Measurements from ENCODE around the gene BDKRB2.

BDKRB2 gene

DNA sequence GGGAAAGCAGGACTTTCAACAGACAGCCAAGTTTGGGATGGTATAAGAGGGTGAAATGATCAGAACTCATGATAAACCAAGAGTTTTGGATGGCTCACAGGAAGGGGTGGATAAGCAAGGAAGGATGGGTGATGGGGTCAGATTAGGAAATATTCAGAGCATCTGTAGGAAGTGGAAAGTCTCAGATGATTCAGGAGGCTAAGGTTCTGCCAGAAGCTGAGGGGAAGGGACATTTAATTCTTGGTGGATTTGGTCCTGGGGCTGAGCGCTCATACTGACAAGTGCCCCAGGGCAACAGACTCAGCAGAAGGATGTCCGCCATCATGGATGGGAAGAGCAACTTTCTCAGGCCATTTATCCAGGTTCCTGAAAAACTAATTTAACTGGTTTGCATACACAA, 28.4 kb upstream of the BDKRB2 start:
- TF ChIP-seq SPI1 (IDR thresholded peaks at IDR 0.05; ENCODE audit: low read depth, low read length) (no peak), PAX5 (IDR thresholded peaks at IDR 0.05; ENCODE audit: insufficient read depth, low read length, severe bottlenecking) (no peak), POLR2A (IDR thresholded peaks at IDR 0.05; ENCODE audit: low read depth, low read length) (no peak), POU2F2 (IDR thresholded peaks at IDR 0.05; ENCODE audit: low read depth, low read length) (no peak), POLR2AphosphoS5 (IDR thresholded peaks at IDR 0.05; ENCODE audit: low read depth, low read length) (no peak), TAF1 (IDR thresholded peaks at IDR 0.05; ENCODE audit: low read depth, low read length) (no peak)

DNA sequence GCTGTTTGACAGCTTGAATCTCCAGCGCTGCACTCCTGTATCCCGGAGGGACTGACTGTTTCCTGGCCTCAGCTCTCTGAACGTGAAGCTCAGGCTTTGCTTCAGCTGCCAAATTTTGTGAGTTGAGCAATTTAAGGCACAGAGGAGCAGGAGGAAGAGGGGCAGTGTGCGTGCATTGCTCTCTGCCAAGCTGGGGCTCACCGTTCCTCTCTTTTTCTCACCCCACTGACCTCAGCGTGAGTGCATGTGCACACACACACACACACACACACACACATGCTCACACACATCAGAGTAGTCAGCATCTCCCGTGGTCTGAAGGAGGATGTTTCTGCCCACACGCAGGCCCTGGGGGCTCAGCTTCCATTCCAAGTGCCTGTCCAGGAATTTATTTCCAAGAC, 27.8 kb upstream of the BDKRB2 start:
- TF ChIP-seq POU2F2 (IDR thresholded peaks at IDR 0.05; ENCODE audit: low read depth, low read length) (no peak), PAX5 (IDR thresholded peaks at IDR 0.05; ENCODE audit: insufficient read depth, low read length, severe bottlenecking) (no peak), TAF1 (IDR thresholded peaks at IDR 0.05; ENCODE audit: low read depth, low read length) (no peak), POLR2A (IDR thresholded peaks at IDR 0.05; ENCODE audit: low read depth, low read length) (no peak), SPI1 (IDR thresholded peaks at IDR 0.05; ENCODE audit: low read depth, low read length) (no peak), POLR2AphosphoS5 (IDR thresholded peaks at IDR 0.05; ENCODE audit: low read depth, low read length) (no peak)
- DNase-seq (ENCODE audit: insufficient read length, low spot score) = no peak
- FAIRE-seq = no peak

More for the DNA sequence above, 28.4 kb upstream of the BDKRB2 start:
- FAIRE-seq = no peak
- DNase-seq (ENCODE audit: insufficient read length, low spot score) = no peak

DNA sequence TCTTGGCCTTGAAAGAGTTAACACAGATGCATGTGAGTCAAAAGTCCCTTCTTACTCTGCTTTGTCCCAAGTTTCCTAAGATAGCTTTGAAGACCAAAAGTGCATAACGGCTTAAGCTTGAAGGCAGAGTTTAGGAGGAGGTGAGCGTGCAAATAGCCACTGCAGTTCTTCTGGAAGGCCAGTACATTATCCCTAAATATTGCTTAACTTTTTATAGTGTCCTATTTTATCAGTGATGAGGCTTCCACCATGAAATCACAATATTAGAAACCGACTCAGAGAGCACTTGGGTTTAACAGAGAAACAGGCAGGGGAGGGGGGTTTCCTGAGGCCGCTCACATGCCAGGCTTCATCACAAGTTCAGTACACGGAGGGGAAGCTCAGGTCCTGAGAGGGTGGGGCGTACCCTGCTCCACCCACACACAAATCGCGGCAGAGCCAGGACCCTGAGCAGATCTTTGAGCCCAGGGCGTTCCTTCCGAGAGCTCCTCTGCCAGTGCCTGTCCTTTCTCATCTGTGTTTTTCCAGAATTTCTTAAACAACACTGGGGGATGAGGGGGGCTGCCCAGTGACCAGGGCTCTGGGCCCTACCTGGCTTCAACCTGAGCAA, 26.8 kb upstream of the BDKRB2 start:
- no peak for DNase-seq (ENCODE audit: insufficient read length, low spot score)
- TF ChIP-seq SPI1 (IDR thresholded peaks at IDR 0.05; ENCODE audit: low read depth, low read length) (no peak), POLR2AphosphoS5 (IDR thresholded peaks at IDR 0.05; ENCODE audit: low read depth, low read length) (no peak), TAF1 (IDR thresholded peaks at IDR 0.05; ENCODE audit: low read depth, low read length) (no peak), POLR2A (IDR thresholded peaks at IDR 0.05; ENCODE audit: low read depth, low read length) (no peak), POU2F2 (IDR thresholded peaks at IDR 0.05; ENCODE audit: low read depth, low read length) (no peak), PAX5 (IDR thresholded peaks at IDR 0.05; ENCODE audit: insufficient read depth, low read length, severe bottlenecking) (no peak)
- FAIRE-seq = no peak

DNA sequence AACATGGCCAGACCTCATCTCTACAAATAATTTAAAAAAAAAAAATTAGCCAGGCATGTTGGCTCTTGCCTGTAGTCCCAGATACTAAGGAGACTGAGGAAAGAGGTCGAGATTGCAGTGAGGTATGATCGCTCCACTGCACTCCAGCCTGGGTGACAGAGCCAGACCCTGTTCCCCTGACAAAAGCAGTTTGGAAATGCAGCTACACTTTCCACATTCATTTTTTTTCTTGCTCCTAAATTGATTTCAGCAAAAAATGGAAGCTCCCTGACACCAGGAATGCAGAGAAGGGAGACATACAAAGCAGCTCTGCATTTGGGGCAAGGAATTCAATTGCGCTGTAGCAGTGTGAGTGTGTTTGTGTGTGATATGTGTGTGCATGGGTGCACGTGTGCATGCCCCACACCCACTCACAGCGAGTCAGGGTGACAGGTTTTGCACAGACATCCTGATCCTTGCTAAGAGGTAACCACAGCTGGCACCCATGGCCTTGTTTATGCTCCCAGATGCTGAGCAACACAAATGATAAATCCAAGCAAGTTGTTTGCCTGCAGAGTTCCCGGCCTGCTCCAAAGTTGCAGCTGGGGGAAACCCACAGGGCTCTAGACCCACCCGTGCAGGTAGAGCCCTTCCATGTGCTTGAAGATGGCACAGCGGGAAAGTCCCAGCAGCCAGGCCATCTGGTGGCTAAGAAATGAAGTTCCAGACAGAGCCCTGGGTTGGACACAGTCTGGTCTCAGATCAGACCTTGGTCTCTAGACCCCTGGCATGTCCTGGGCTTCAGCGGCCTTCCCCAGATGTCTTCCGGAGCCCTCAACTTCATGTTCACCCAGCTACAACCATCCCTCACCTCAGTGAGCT, 25.9 kb upstream of the BDKRB2 start:
- FAIRE-seq (no peak), DNase-seq (ENCODE audit: insufficient read length, low spot score) (no peak)
- TF ChIP-seq POLR2A (IDR thresholded peaks at IDR 0.05; ENCODE audit: low read depth, low read length) = no peak
- TF ChIP-seq PAX5 (IDR thresholded peaks at IDR 0.05; ENCODE audit: insufficient read depth, low read length, severe bottlenecking) = no peak
- TF ChIP-seq TAF1 (IDR thresholded peaks at IDR 0.05; ENCODE audit: low read depth, low read length) = no peak
- no peak for TF ChIP-seq POLR2AphosphoS5 (IDR thresholded peaks at IDR 0.05; ENCODE audit: low read depth, low read length)
- no peak for TF ChIP-seq SPI1 (IDR thresholded peaks at IDR 0.05; ENCODE audit: low read depth, low read length)
- TF ChIP-seq POU2F2 (IDR thresholded peaks at IDR 0.05; ENCODE audit: low read depth, low read length) = no peak

DNA sequence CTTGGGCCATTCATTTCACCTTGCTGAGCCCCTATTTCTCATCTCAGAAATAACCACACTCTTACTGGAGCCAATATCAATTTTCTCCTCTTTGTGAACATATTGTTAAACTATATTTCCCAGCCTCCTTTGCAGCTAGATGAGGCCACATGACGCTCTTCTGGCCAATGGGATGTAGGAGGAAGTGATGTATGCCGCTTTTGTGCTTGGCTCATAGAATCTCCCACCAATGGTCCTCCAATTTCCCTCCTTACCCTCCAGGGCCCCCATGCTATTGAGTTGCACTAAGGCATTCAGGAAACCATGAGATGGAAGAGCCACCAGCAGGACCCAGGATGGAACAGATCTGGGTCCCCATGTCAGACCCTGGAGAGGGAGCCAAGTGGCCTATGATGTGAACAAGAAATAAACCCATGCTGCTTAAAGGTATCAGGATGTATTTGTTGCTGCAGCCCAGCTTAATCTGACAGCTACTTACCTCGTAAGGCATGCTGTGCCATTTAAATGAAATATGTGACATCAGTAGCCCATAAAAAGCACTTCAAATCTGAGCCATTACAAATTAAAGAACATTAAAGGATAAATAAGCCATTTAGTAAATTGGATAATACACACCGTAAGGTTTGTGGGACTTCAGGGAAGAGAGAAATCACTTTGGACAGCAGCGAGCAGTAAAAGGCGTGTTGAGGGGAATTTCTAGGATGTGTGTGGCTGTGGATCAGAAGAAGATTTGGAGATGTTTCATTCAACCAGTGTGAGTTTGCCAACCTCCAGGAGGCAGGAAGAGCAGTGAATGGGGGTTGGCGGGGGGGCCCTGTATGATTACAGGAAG, 24.4 kb upstream of the BDKRB2 start:
- FAIRE-seq (no peak), DNase-seq (ENCODE audit: insufficient read length, low spot score) (no peak)
- TF ChIP-seq PAX5 (IDR thresholded peaks at IDR 0.05; ENCODE audit: insufficient read depth, low read length, severe bottlenecking) = no peak
- TF ChIP-seq SPI1 (IDR thresholded peaks at IDR 0.05; ENCODE audit: low read depth, low read length) = no peak
- no peak for TF ChIP-seq POU2F2 (IDR thresholded peaks at IDR 0.05; ENCODE audit: low read depth, low read length)
- no peak for TF ChIP-seq POLR2A (IDR thresholded peaks at IDR 0.05; ENCODE audit: low read depth, low read length)
- no peak for TF ChIP-seq TAF1 (IDR thresholded peaks at IDR 0.05; ENCODE audit: low read depth, low read length)
- TF ChIP-seq POLR2AphosphoS5 (IDR thresholded peaks at IDR 0.05; ENCODE audit: low read depth, low read length) = no peak

DNA sequence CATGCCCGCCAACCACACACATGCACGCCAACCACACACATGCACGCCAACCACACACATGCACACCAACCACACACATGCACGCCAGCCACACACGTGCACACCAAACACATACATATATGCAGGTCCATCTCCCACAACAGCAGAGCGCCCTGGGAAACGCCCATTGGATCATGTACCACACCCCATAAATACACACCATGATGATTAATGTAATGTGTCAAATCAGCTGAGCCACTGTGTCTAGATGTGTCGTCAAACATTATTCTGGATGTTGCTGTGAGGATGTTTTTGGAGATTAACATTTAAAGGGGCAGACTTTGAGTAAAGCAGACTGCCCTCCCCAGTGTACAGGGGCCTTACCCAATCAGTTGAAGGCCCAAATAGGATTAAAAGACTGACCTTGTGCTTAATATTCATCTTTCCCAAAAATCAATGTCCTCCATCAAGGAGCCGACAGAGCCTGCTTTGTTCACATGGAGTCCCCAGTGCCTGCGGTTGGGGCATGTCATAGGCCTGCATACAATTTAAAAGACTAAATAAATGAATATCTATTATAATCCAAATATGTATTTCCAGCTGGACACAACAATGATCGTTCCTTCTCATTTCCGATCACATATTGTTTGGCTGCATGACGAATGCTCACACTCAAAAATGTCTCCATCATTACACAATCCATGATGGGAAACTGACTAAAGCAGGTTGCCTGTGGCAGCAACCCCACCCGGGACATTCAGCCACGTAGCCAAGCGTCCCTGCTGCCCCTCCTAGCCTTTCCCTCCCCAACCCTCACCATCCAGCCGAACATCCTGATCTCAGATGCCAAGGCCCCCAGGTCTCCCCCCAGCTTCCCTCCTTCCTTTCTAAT, 23.2 kb upstream of the BDKRB2 start:
- TF ChIP-seq POU2F2 (IDR thresholded peaks at IDR 0.05; ENCODE audit: low read depth, low read length) = no peak
- no peak for TF ChIP-seq SPI1 (IDR thresholded peaks at IDR 0.05; ENCODE audit: low read depth, low read length)
- TF ChIP-seq TAF1 (IDR thresholded peaks at IDR 0.05; ENCODE audit: low read depth, low read length) = no peak
- no peak for TF ChIP-seq POLR2A (IDR thresholded peaks at IDR 0.05; ENCODE audit: low read depth, low read length)
- no peak for TF ChIP-seq POLR2AphosphoS5 (IDR thresholded peaks at IDR 0.05; ENCODE audit: low read depth, low read length)
- no peak for TF ChIP-seq PAX5 (IDR thresholded peaks at IDR 0.05; ENCODE audit: insufficient read depth, low read length, severe bottlenecking)
- no peak for DNase-seq (ENCODE audit: insufficient read length, low spot score)
- FAIRE-seq = no peak

DNA sequence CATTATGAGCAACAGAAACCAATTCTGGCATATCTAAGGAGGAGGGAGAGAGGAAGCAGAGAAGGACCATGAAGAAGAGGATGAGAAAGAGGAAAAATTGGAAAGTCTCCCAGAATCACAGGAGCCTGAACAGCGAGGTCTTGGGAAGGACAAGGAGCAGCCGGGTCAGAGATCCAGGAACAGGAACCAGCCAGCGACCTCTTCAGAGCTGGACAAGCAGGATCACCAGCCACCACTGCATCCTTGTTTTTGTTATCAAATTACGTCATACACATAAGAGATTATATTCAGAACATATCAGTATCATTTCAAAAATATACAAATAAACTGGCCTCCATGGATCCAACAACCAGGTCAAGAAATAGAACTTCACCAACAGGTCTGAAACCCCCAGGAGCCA, 22.1 kb upstream of the BDKRB2 start:
- no peak for DNase-seq (ENCODE audit: insufficient read length, low spot score)
- TF ChIP-seq SPI1 (IDR thresholded peaks at IDR 0.05; ENCODE audit: low read depth, low read length) (no peak), TAF1 (IDR thresholded peaks at IDR 0.05; ENCODE audit: low read depth, low read length) (no peak), POLR2A (IDR thresholded peaks at IDR 0.05; ENCODE audit: low read depth, low read length) (no peak), POU2F2 (IDR thresholded peaks at IDR 0.05; ENCODE audit: low read depth, low read length) (no peak), PAX5 (IDR thresholded peaks at IDR 0.05; ENCODE audit: insufficient read depth, low read length, severe bottlenecking) (no peak), POLR2AphosphoS5 (IDR thresholded peaks at IDR 0.05; ENCODE audit: low read depth, low read length) (no peak)
- no peak for FAIRE-seq

DNA sequence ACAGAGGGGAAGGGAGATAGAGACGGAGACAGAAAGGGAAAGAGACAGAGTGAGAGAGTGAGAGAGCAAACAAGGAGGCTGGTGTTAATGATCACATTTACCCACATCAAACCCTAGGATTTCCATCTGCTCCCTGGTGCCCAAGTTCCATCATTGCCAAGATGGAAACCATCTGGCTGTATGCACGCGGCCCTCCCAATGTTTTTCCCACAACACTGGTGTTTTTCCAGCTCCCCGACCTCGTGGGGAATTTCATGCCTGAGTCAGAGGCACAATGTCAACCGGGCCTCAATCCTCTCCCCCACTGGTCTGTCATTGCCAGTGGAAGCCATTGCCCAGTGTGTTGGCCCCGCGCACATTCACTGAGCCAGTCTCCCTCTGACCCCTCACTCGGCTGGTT, 19.9 kb upstream of the BDKRB2 start:
- FAIRE-seq (no peak), DNase-seq (ENCODE audit: insufficient read length, low spot score) (no peak)
- TF ChIP-seq POU2F2 (IDR thresholded peaks at IDR 0.05; ENCODE audit: low read depth, low read length) (no peak), POLR2AphosphoS5 (IDR thresholded peaks at IDR 0.05; ENCODE audit: low read depth, low read length) (no peak), POLR2A (IDR thresholded peaks at IDR 0.05; ENCODE audit: low read depth, low read length) (no peak), PAX5 (IDR thresholded peaks at IDR 0.05; ENCODE audit: insufficient read depth, low read length, severe bottlenecking) (no peak), SPI1 (IDR thresholded peaks at IDR 0.05; ENCODE audit: low read depth, low read length) (no peak), TAF1 (IDR thresholded peaks at IDR 0.05; ENCODE audit: low read depth, low read length) (no peak)
